H54 (cell line): ENCODE measurements around the gene DCLRE1A.

Source experiments
- DNase-seq: peaks from one replicate; pipeline ENCODE4 v3.0.0; 2011; ENCODE audit warnings: low spot score, mixed read lengths; ENCODE audit not compliant: insufficient read length
- FAIRE-seq: peaks from 3 replicates; lab custom pipeline; 2011; peaks lifted over from hg19 to GRCh38; lab: Jason Lieb, UNC
- POLR2A ChIP-seq: IDR thresholded peaks from 2 replicates; pipeline ENCODE4 v1.6.1; 2011; ENCODE audit warnings: low read depth, mild to moderate bottlenecking, low read length

Gene DCLRE1A

DNA sequence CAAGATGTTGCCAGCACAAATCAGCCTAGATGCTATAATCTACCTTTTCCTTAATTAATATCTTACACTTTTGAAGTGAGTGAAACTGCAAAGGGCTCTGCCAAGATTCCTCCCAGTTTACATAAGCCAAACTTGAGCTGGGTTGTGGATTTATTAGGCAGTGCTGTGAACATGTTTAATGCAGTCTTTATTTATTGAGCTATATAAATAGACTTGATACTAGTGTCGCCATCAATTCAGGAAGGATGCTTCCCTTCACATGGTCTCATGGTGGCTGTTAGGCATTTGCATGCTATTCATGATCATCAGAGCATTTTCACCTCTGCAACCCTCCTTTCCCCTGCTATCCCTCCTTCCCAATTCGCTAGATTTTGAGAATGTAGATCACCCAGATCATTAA is 62.2 kb downstream of the DCLRE1A start:
- no peak for TF ChIP-seq POLR2A
- DNase-seq (no peak), FAIRE-seq (no peak)

GRCh38 chr10:113788604-113789083 is 65.2 kb downstream of the DCLRE1A start:
- peak; percentile 81 for FAIRE-seq
- DNase-seq, result peak; percentile 27
- no peak for TF ChIP-seq POLR2A
